H1 (cell line): ENCODE data around the gene CAPN2. TPM values are rescaled to one million over a fixed set of nuclear protein-coding genes. Genes with fewer than 3 reads are reported as not detected.

Experiments
- CHD7 ChIP-seq: fragments of 300-600 bp; sonication (generic); IDR thresholded peaks from 2 replicates; pipeline ENCODE4 v1.7.1; 2012; ENCODE audit warnings: low read length, moderate library complexity, mild to moderate bottlenecking, inconsistent platforms; ENCODE audit not compliant: insufficient replicate concordance
- SP4 ChIP-seq: IDR thresholded peaks from 2 replicates; pipeline ENCODE4 v1.6.1; 2012; ENCODE audit warnings: low read length, inconsistent platforms
- YY1 ChIP-seq: IDR thresholded peaks from 2 replicates; pipeline ENCODE4 v1.6.1; 2011; ENCODE audit warnings: low read depth, mild to moderate bottlenecking, low read length
- polyA plus RNA-seq, 7 experiments: library from polyadenylated mRNA; depleted of rRNA in 3 of 7; stranded (reverse) in 5 of 7; unstranded in 2 of 7; fragments of >200 nt in 5 of 7; fragments of 200-250 nt in 2 of 7; gene quantifications; 1 replicate in 5 of 7; 2 replicates in 1 of 7; 4 replicates in 1 of 7; pipeline versions ENCODE4 v1.2.1 to v1.2.3, GENCODE V29; 2011 to 2013; ENCODE audit warnings: missing spikeins in 2 of 7, mixed read lengths in 2 of 7
- total RNA-seq: library from RNA; stranded (reverse); fragmentation: NEBNext Ultra II Directional; extraction: Animal tissue kit (Norgen Biotek cat#: 25700); gene quantifications from 2 replicates; pipeline ENCODE4 v1.2.1, GENCODE V29; 2021

Gene CAPN2
- total and polyA plus RNA-seq, 2 of the 8 experiments (the other 6 are each of a cell fraction or from before 2014, with no cell fraction given) = 9.2 to 10.3 TPM

GRCh38 chr1:223724376-223724775, 12.0 kb downstream of the CAPN2 start (continued):
- no peak for TF ChIP-seq CHD7
- no peak for TF ChIP-seq SP4
- TF ChIP-seq YY1 = no peak
